DOHH2 (cell line): ENCODE results near the gene SMAD7.
"Not testable (repeated sequence)": the region's sequence is repeated elsewhere in the genome, so short reads cannot be mapped to it uniquely, and the experiment has no call there.

ENCODE experiments used
- H3F3A ChIP-seq: fragments of 200-600 bp; sonication (generic), shearing (Covaris generic); 2 replicates; pipeline ENCODE4 v1.6.0; 2016; ENCODE audit warnings: antibody characterized with exemption, mild to moderate bottlenecking; ENCODE audit not compliant: control insufficient read depth, insufficient read depth
- H3K27ac ChIP-seq: fragments of 200-600 bp; sonication (generic); 2 replicates; pipeline ENCODE4 v1.5.1; 2014; ENCODE audit warnings: low read depth, mild to moderate bottlenecking, low read length, moderate library complexity
- H3K27me3 ChIP-seq: fragments of 200-600 bp; sonication (generic); 2 replicates; pipeline ENCODE4 v1.6.1; 2014; ENCODE audit warnings: mild to moderate bottlenecking, low read length, mixed read lengths; ENCODE audit not compliant: control insufficient read depth
- H3K36me3 ChIP-seq: fragments of 200-600 bp; sonication (generic); 2 replicates; pipeline ENCODE4 v1.6.1; 2014; ENCODE audit warnings: mild to moderate bottlenecking, low read length, moderate library complexity, mixed read lengths; ENCODE audit not compliant: control insufficient read depth
- H3K4me1 ChIP-seq: fragments of 200-600 bp; sonication (generic); 2 replicates; pipeline ENCODE4 v1.6.1; 2014; ENCODE audit warnings: mild to moderate bottlenecking, low read length, mixed read lengths; ENCODE audit not compliant: control insufficient read depth
- H3K4me2 ChIP-seq: fragments of 200-600 bp; sonication (generic); 2 replicates; pipeline ENCODE4 v1.6.0; 2014; ENCODE audit warnings: mild to moderate bottlenecking, low read length, moderate library complexity
- H3K4me3 ChIP-seq: fragments of 200-600 bp; sonication (generic); 2 replicates; pipeline ENCODE4 v1.5.1; 2014; ENCODE audit warnings: mild to moderate bottlenecking, low read length, mixed read lengths
- H3K79me2 ChIP-seq: fragments of 200-600 bp; sonication (generic); 2 replicates; pipeline ENCODE4 v1.6.1; 2014; ENCODE audit warnings: mild to moderate bottlenecking, low read length, mixed read lengths; ENCODE audit not compliant: control insufficient read depth
- H3K9me2 ChIP-seq: fragments of 200-600 bp; sonication (generic); replicated peaks from 2 replicates; pipeline ENCODE4 v1.6.1; 2014; ENCODE audit warnings: mild to moderate bottlenecking, low read length, mixed read lengths; ENCODE audit not compliant: control insufficient read depth
- H3K9me3 ChIP-seq: fragments of 200-600 bp; sonication (generic); 2 replicates; pipeline ENCODE4 v1.6.1; 2014; ENCODE audit warnings: antibody characterized with exemption, low read length, mixed read lengths; ENCODE audit not compliant: control insufficient read depth, insufficient read depth
- H4K20me1 ChIP-seq: fragments of 200-600 bp; sonication (generic); 2 replicates; pipeline ENCODE4 v1.6.0; 2014; ENCODE audit warnings: low read depth, mild to moderate bottlenecking, antibody characterized with exemption, low read length, moderate library complexity; ENCODE audit not compliant: control insufficient read depth, insufficient read depth
- CTCF ChIP-seq: fragments of 200-600 bp; sonication (generic); IDR thresholded peaks from one replicate; pipeline ENCODE4 v1.5.1; 2014; ENCODE audit warnings: antibody characterized with exemption, mild to moderate bottlenecking, low read depth, low read length; ENCODE audit not compliant: poor library complexity, severe bottlenecking
- EZH2phosphoT487 ChIP-seq: fragments of 200-600 bp; sonication (generic); IDR thresholded peaks from 2 replicates; pipeline ENCODE4 v1.6.1; 2017; ENCODE audit warnings: borderline replicate concordance, mild to moderate bottlenecking, antibody characterized with exemption, low read length, moderate library complexity, mixed read lengths

SMAD7 gene

DNA sequence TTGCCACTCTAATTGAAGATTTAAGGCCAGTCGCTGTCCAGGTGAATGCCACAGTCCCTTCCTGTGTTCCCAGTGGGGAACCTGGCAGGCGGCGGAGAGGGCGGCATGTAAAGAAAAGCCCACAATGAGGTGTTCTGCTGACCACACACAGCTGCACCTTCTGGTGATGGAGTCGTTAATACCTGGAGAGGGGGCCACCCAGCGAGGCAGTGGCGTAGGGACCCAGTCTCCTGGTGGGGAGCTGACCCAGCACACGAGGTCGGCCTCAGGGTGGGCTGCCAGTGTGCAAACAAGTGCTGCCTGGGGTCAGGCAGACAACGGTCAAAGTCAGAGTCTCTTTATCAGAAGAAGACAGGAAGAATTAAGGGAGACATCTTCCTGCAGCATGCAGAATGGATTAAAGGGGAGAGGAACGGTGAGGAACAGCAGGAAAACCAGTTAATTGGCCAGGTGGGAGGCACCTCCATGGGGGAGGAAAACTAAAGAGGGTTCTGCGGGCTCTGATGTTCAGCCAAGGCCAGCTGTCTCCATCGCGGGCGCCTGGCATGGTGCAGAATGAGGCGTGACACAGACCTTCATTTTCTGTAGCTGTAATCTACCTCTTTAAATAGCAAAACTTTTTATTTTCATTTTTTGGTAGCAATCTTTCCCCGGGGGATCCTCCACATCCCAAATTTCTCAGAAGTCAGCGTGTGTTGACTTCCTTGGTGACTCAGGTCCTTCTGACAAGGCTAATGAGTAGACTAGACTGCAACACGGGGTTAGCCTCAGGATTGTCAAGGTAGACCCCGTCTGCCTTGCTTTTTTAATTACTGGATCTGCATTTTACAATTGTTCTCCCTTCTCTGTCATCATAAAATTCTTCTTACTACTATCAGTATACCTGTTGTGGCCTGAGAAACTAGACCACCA is 78.3 kb downstream of the SMAD7 start:
- Histone ChIP-seq H3K27ac (no peak overlapping the region), H3K9me3 (no peaks in the 10 kb centered on the region), H3K4me1 (peaks cover 17% of the 10 kb centered on the region), H3K4me3 (no peak overlapping the region), H3K27me3 (peaks cover 14% of the 10 kb centered on the region; the same call in 1 of the 2 replicates), H3K79me2 (no peaks in the 10 kb centered on the region), H3K4me2 (no peak overlapping the region), H3K9me2 (no peaks in the 10 kb centered on the region), H4K20me1 (no peaks in the 10 kb centered on the region), H3F3A (no peaks in the 10 kb centered on the region), H3K36me3 (no peaks in the 10 kb centered on the region)
- TF ChIP-seq EZH2phosphoT487 (no peak), CTCF (no peak)

GRCh38 chr18:48871391-48872166 is 79.2 kb downstream of the SMAD7 start:
- H3K27me3 ChIP-seq, result peaks cover 14% of the 10 kb centered on the region; the same call in 1 of the 2 replicates

DNA sequence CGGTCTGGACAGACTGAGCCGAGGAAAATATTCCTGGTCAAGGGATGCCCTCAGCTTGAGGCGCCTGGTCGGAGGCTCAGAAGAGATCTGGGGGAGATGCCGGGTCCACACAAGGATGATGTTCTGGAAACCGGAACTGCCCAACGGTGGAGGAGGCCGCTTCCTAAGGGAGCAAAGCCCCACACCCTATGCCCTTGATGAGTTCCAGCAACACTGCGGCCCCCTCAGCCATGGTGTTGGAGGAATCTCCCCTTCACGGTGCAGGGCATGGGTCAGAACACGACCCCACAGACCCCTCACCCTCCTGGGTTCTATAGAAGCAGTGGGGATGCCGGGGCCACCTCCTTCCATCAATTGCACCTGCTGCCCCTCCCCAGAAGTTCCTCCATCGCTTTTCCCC is 79.8 kb downstream of the SMAD7 start:
- H3F3A ChIP-seq, H3K27ac ChIP-seq, H4K20me1 ChIP-seq, H3K4me2 ChIP-seq, H3K9me3 ChIP-seq, H3K4me3 ChIP-seq, H3K79me2 ChIP-seq, H3K9me2 ChIP-seq, H3K36me3 ChIP-seq: not testable (repeated sequence)
- Histone ChIP-seq H3K4me1 (peaks cover 17% of the 10 kb centered on the region), H3K27me3 (peaks cover 14% of the 10 kb centered on the region; the same call in 1 of the 2 replicates)

More at GRCh38 chr18:48871391-48872166, 79.2 kb downstream of the SMAD7 start:
- no peaks in the 10 kb centered on the region for H4K20me1 ChIP-seq
- H3K4me2 ChIP-seq, result no peak overlapping the region
- no peaks in the 10 kb centered on the region for H3K9me3 ChIP-seq
- H3F3A ChIP-seq, result no peaks in the 10 kb centered on the region
- H3K4me3 ChIP-seq, result no peak overlapping the region
- H3K36me3 ChIP-seq, result no peaks in the 10 kb centered on the region
- H3K4me1 ChIP-seq, result peaks cover 17% of the 10 kb centered on the region
- no peaks in the 10 kb centered on the region for H3K79me2 ChIP-seq
- TF ChIP-seq CTCF, result no peak
- no peak for TF ChIP-seq EZH2phosphoT487
- no peak overlapping the region for H3K27ac ChIP-seq
- H3K9me2 ChIP-seq, result no peaks in the 10 kb centered on the region
